Nephron progenitor cell (in vitro differentiated cells): ENCODE measurements around the gene SLBP.
A peak's percentile ranks its signal among the peaks of the same experiment; 100 is the strongest.

Source experiments
- DNase-seq: peaks from one replicate; pipeline ENCODE4 v3.0.0; 2021
- H3K27ac Mint-ChIP-seq: 2 replicates; pipeline ENCODE4 v1.8.0; 2021; ENCODE audit warnings: mild to moderate bottlenecking, moderate library complexity, mixed read lengths
- H3K27me3 Mint-ChIP-seq: 2 replicates; pipeline ENCODE4 v1.8.0; 2021; ENCODE audit warnings: mild to moderate bottlenecking, low read depth, mixed read lengths; ENCODE audit not compliant: poor library complexity
- H3K36me3 Mint-ChIP-seq: 2 replicates; pipeline ENCODE4 v1.8.0; 2021; ENCODE audit warnings: low read depth, mixed read lengths
- H3K4me1 Mint-ChIP-seq: 2 replicates; pipeline ENCODE4 v1.8.0; 2021; ENCODE audit warnings: mixed read lengths
- H3K4me3 Mint-ChIP-seq: 2 replicates; pipeline ENCODE4 v1.8.0; 2021; ENCODE audit warnings: mild to moderate bottlenecking, moderate library complexity, mixed read lengths
- H3K9me3 Mint-ChIP-seq: 2 replicates; pipeline ENCODE4 v1.8.0; 2021; ENCODE audit warnings: mild to moderate bottlenecking, moderate library complexity, mixed read lengths
- TF ChIP-seq, protein P1 (sequence below): fragments of 200-600 bp; sonication (generic); IDR thresholded peaks from 2 replicates; pipeline ENCODE4 v1.5.0; 2021; ENCODE audit warnings: antibody characterized with exemption

Gene SLBP

DNA sequence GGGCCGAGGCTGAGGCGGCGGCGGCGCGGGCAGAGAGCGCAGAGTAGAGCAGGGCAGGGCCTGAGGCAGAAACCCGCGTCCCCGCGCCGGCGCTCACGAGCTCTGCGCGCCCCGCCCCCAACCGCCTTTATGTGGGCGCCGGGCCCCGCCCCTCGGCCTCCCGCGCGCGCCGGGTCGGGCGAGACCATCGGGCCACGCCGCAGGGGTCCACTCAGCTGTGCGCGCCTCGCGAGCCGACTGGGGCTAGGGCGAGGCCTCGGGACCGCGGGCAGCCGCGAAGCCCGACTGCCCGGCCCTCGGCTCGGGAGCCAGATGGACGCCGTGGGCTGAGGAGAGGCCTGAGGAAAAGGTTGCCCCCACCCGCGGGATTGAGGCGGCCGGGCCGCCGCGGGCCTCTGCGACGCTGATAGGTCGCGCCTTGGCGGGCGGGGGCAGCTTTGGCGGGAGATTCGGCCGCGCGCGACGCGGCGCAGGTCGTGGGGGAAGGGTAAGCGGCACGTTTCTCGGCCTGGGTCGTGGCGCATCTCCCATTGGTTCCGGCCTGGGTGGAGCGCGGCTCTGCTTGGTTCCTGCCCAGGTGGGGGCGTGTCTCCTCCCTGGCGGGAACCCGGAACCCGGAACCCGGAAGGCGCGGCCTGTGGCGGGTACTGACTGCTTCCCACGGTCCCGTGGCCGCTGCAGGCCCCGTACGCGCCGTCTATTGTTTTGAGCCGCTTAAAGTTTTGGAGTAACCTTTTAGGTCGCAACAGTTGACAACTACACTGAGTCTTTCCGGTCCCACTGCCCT is at the start of gene SLBP:
Gene SLBP (minus strand): TSS at position 104 of the 787 bp plus-strand sequence. CDS start 131 bp downstream, outside the sequence.
- peak within 1 kb of the TSS; percentile 94 for H3K27ac Mint-ChIP-seq
- no peaks in the 10 kb centered on the region for H3K9me3 Mint-ChIP-seq
- TF ChIP-seq, protein P1, sequence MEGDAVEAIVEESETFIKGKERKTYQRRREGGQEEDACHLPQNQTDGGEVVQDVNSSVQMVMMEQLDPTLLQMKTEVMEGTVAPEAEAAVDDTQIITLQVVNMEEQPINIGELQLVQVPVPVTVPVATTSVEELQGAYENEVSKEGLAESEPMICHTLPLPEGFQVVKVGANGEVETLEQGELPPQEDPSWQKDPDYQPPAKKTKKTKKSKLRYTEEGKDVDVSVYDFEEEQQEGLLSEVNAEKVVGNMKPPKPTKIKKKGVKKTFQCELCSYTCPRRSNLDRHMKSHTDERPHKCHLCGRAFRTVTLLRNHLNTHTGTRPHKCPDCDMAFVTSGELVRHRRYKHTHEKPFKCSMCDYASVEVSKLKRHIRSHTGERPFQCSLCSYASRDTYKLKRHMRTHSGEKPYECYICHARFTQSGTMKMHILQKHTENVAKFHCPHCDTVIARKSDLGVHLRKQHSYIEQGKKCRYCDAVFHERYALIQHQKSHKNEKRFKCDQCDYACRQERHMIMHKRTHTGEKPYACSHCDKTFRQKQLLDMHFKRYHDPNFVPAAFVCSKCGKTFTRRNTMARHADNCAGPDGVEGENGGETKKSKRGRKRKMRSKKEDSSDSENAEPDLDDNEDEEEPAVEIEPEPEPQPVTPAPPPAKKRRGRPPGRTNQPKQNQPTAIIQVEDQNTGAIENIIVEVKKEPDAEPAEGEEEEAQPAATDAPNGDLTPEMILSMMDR = no peak
- peak within 1 kb of the TSS; percentile 97 for H3K4me3 Mint-ChIP-seq
- DNase-seq = peak; percentile 91
- H3K27me3 Mint-ChIP-seq = no peaks in the 10 kb centered on the region
- peaks cover 25% of the 10 kb centered on the region for H3K36me3 Mint-ChIP-seq
- peaks cover 62% of the 10 kb centered on the region for H3K4me1 Mint-ChIP-seq

DNA sequence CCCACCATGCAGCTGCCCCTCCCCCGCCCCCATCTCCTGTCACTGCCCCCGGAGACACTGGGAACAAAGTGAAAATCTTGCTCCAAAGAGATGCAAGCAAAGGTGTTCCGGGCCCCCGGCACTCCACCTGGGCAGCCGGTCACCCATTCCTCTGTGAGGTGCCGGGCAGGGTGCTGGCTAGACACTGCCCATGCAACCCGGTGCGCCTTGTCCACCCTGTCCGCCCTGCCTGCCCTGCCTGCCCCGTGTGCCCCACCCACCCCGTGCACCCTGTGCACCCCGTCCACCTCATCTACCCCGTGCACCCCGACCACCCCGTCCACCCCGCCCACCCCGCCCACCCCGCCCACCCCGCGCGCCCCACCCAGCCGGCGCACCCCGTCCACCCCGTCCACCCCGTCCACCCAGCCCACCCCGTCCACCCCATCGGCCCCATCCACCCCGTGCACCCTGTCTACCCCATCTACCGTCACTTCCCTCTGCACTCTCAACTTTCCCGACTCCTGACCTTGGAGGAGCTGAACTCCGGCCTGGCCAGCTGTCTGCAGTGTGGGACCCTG is 49.1 kb upstream of the SLBP start:
- Mint-ChIP-seq H3K27ac (no peak overlapping the region), H3K36me3 (no peaks in the 10 kb centered on the region), H3K9me3 (no peaks in the 10 kb centered on the region), H3K4me3 (no peak overlapping the region), H3K4me1 (peaks cover 25% of the 10 kb centered on the region), H3K27me3 (no peaks in the 10 kb centered on the region)
- TF ChIP-seq, protein P1 = no peak
- no peak for DNase-seq

DNA sequence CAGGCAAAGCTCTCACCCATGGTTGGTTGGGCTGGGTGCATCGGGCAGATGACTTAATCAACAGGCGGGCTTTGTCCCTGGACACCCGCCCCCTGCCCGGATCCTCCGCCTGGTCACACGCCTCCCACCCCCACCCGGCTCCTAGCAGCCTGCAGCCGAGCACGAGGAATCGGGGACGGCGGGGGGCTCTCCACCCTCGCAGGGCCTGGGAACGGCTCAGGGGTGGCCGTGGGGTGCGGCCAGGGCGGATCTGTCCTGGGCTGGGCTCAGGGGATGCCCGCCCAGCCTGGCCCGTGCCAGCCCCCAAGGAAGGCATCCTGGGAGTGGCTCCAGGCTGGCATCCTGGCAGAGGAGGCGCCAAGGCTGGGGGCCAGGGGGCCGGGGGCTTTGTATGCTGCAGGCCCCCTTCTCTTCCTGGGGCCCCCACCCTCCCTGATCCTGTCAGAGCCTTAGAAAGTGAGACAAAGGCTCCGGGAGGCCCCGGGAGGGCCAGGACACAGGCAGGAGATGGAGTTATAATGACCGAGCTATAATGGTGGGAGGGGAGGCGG is 48.5 kb upstream of the SLBP start:
- no peaks in the 10 kb centered on the region for H3K27me3 Mint-ChIP-seq
- H3K4me3 Mint-ChIP-seq = no peak overlapping the region
- TF ChIP-seq, protein P1 = no peak
- DNase-seq = peak; percentile 30
- H3K36me3 Mint-ChIP-seq = no peaks in the 10 kb centered on the region
- peaks cover 25% of the 10 kb centered on the region for H3K4me1 Mint-ChIP-seq
- no peaks in the 10 kb centered on the region for H3K9me3 Mint-ChIP-seq
- no peak overlapping the region for H3K27ac Mint-ChIP-seq

DNA sequence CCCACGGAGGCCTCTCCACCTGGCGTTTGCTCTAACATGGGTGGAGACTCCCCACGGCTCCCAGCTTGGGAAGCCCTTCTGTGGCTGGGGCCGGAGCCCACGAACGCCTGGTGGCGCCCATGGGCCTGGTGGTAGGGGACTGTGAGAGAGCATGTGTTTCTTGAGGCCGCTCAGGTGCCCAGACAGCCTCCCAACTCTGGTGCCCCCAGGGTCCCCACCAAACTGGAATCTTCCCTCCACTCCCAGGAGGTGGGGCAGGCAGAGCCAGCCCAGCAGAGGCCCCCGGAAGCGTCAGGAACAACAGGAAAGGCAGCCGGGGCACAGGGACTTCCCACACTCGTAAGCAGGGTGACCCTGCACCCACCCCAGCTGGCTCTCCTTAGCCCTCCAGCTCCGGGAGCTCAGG is 47.7 kb upstream of the SLBP start:
- Mint-ChIP-seq H3K27me3 (no peaks in the 10 kb centered on the region), H3K4me3 (no peak overlapping the region), H3K9me3 (no peaks in the 10 kb centered on the region), H3K4me1 (peaks cover 25% of the 10 kb centered on the region), H3K36me3 (no peaks in the 10 kb centered on the region), H3K27ac (no peak overlapping the region)
- TF ChIP-seq, protein P1 = no peak
- DNase-seq = no peak

DNA sequence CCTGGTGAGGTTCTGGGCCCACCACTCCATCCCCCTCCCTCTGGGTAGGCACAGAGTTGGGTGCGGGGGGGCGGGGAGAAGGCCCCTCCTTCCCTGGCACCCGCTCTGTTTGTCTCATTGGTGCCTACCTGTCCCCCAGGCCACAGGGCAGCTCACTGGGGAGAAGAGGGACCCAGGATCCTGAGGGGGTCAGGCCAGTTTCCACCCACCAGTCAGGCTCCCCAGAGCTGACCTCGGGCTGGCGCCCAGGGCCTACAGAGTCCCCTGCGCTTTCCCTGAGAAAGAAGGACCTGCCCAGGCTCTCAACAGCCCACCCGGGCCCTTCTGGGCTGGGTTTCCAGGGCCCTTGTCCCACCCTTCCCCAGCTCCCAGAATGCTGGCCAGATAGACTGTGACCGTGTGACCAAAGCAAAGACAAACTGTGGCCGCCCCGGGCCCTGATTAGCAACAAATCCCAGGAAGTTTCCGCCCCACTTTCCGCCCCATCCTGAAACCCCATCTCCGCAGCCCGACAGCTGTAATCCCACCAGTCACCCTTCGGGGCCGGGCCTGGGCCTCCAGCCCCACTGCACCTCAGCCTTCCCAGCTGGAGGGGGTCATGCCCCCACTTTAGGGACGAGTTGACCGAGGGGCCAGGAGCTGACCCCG is 47.2 kb upstream of the SLBP start:
- Mint-ChIP-seq H3K27me3 (peaks cover 2% of the 10 kb centered on the region), H3K4me1 (peaks cover 25% of the 10 kb centered on the region), H3K27ac (peak overlapping the region; percentile 79), H3K36me3 (no peaks in the 10 kb centered on the region), H3K4me3 (no peak overlapping the region), H3K9me3 (no peaks in the 10 kb centered on the region)
- peak; percentile 20 for DNase-seq
- TF ChIP-seq, protein P1 = no peak
